ENCODE measurements around the gene PRKD2. TPM values are rescaled to one million over a fixed set of nuclear protein-coding genes. Genes with fewer than 3 reads are reported as not detected.

PRKD2 gene
- total and polyA plus RNA-seq, 10 of the 15 experiments (the other 5 are each of a cell fraction or from before 2014, with no cell fraction given): 2.3 to 98.8 (median 32.9) TPM

GRCh38 chr19:46718934-46719622 is 2.2 kb upstream of the PRKD2 start (continued):
- TF ChIP-seq RAD51 (IDR thresholded peaks at IDR 0.05) (no peak), LARP7 (IDR thresholded peaks at IDR 0.05) (peak; percentile 27; the same call in 1 of the 2 replicates), HDAC2 (IDR thresholded peaks at IDR 0.05) (no peak), WRNIP1 (IDR thresholded peaks at IDR 0.05; ENCODE audit: borderline replicate concordance, low read depth, low read length) (no peak), JUND (IDR thresholded peaks at IDR 0.05; ENCODE audit: low read depth, low read length) (no peak), RUNX3 (IDR thresholded peaks at IDR 0.05; ENCODE audit: low read length) (peak; percentile 76), TBL1XR1 (IDR thresholded peaks at IDR 0.05; ENCODE audit: low read depth, low read length) (no peak), IRF3 (IDR thresholded peaks at IDR 0.05) (no peak), BACH1 (IDR thresholded peaks at IDR 0.05; ENCODE audit: borderline replicate concordance) (0 out of 2 replicates have a peak, but pooled peaks have one; percentile 47)

- CTCF ChIA-PET: interaction anchor here (1.2 to 1.8 kb wide), 3 partner anchors 11 to 15 kb away, joined by 3 to 8 read pairs (median 5); no protein-coding TSS in a partner anchor
- Histone ChIP-seq H3K27me3 (replicated peaks in 1 of 2; ENCODE audit: control insufficient read depth in 2 of 2, insufficient read depth in 2 of 2, low read length in 1 of 2) (no peaks in the 10 kb centered on the region), H3K27ac (ENCODE audit: control insufficient read depth, insufficient read depth) (peak overlapping the region; percentile 88), H3K36me3 (ENCODE audit: control insufficient read depth in 2 of 2, insufficient read depth in 2 of 2, low read length in 1 of 2) (peaks cover 4 to 29% of the 10 kb centered on the region in 2 experiments; a peak in 3 of 4 replicates), H3K4me3 (peak overlapping the region; percentile 91), H3K4me1 (ENCODE audit: control insufficient read depth, insufficient read depth, low read length) (peaks cover 30% of the 10 kb centered on the region), H3K79me2 (ENCODE audit: control insufficient read depth, insufficient read depth, low read length) (peaks cover 44% of the 10 kb centered on the region), H2AFZ (ENCODE audit: control insufficient read depth, low read depth, low read length) (no peak overlapping the region), H3K9me3 (replicated peaks; ENCODE audit: control insufficient read depth, insufficient read depth, low read length) (no peaks in the 10 kb centered on the region), H4K20me1 (ENCODE audit: control insufficient read depth, insufficient read depth) (no peaks in the 10 kb centered on the region), H3K4me2 (ENCODE audit: control insufficient read depth, insufficient read depth) (peak overlapping the region; percentile 77), H3K9ac (ENCODE audit: control insufficient read depth, insufficient read depth, low read length) (peak overlapping the region; percentile 82)
- POLR2A ChIA-PET: interaction anchor here (0.6 to 1.4 kb wide), 6 partner anchors 10 to 395 kb away, joined by 3 to 5 read pairs (median 4); partner anchors contain the start of genes DACT3 and ZC3H4
- in situ Hi-C loops (cut with MboI) (no loop called here), intact Hi-C loops (cut with micrococcal nuclease; ENCODE audit: unreplicated experiment) (loop anchor here (5.0 kb wide), 1 partner anchor 106 kb away; no protein-coding TSS in a partner anchor)
- FAIRE-seq (peak; percentile 92), DNase-seq (ENCODE audit: low read depth, low spot score) (peak; percentile 69), ATAC-seq (peak; percentile 45)
- SMC1A ChIA-PET (ENCODE audit: uncharacterized antibody, unreplicated experiment): interaction anchor here (0.8 to 1.3 kb wide), 6 partner anchors 11 to 107 kb away, joined by 3 to 4 read pairs (median 3); no protein-coding TSS in a partner anchor
- no TSS peak for BruUV-seq (replicated peaks)
- under 1% methylated on average over 17 of the region's 17 CpGs for WGBS (ENCODE audit: insufficient coverage, insufficient replicate concordance, low lambda C conversion rate, missing lambda C conversion rate)
- RAD21 ChIA-PET (ENCODE audit: unreplicated experiment): interaction anchor here (1.0 to 2.1 kb wide), 5 partner anchors 26 to 100 kb away, joined by 3 to 7 read pairs (median 4); partner anchors contain the start of genes DACT3 and FKRP
- TF ChIP-seq CHD1 (IDR thresholded peaks at IDR 0.05; ENCODE audit: low read depth, low read length) (no peak), ZZZ3 (IDR thresholded peaks at IDR 0.05; ENCODE audit: control insufficient read depth, insufficient read length, low read depth) (no peak), USF1 (IDR thresholded peaks at IDR 0.05; ENCODE audit: borderline replicate concordance, extremely low read length, insufficient read depth, low read depth, low read length) (peak; percentile 70), ZNF207 (IDR thresholded peaks at IDR 0.05; ENCODE audit: borderline replicate concordance) (no peak), CREM (IDR thresholded peaks at IDR 0.05; ENCODE audit: low read depth) (peak; percentile 66; the same call in 1 of the 2 replicates), BCL11A (IDR thresholded peaks at IDR 0.05; ENCODE audit: low read depth, low read length) (no peak), SKIL (IDR thresholded peaks at IDR 0.05; ENCODE audit: low read depth, poor library complexity, severe bottlenecking) (no peak), RAD51 (IDR thresholded peaks at IDR 0.05) (no peak; the same call in 1 of the 2 replicates)
Observed at GRCh38 chr19:46718157-46718933, 1.4 kb upstream of the PRKD2 start.

Measured in GM12878 (cell line).